GM12878 (cell line): Measurements from ENCODE around the gene PCSK6. TPM values are rescaled to one million over a fixed set of nuclear protein-coding genes. Genes with fewer than 3 reads are reported as not detected.

Experiments used
- ATAC-seq: fragments of 200-7000 bp; cut with Tn5 transposase; 3 replicates; pipeline ENCODE4 v1.9.1; 2020; ENCODE audit warnings: mild to moderate bottlenecking, moderate library complexity
- BruUV-seq: library from RNA; stranded (reverse); fragments of 400-500 nt; replicated peaks from 2 replicates; lab custom pipeline; 2021; lab: Mats Ljungman, UMichigan
- CTCF ChIA-PET: fragments of 300-600 bp; sonication (Branson Sonifier 250); formaldehyde crosslinking; extraction: SDS; loops from one replicate; lab custom pipeline; 2021; ENCODE audit warnings: inconsistent platforms; lab: Yijun Ruan, JAX
- POLR2A ChIA-PET: fragments of 350-600 bp; formaldehyde crosslinking; extraction: SDS; loops from one replicate; lab custom pipeline; 2021; ENCODE audit warnings: inconsistent platforms; lab: Charles Lee
- RAD21 ChIA-PET: fragments of 300-600 bp; sonication (Branson Sonifier 250); formaldehyde crosslinking; loops from one replicate; lab custom pipeline; 2023; ENCODE audit warnings: antibody characterized with exemption; ENCODE audit not compliant: unreplicated experiment; lab: Charles Lee
- SMC1A ChIA-PET: fragments of 300-600 bp; sonication (Branson Sonifier 250); formaldehyde crosslinking; loops from one replicate; lab custom pipeline; 2023; ENCODE audit not compliant: unreplicated experiment, uncharacterized antibody; lab: Charles Lee
- DNase-seq: peaks from one replicate; pipeline ENCODE4 v3.0.0-alpha.2; 2011; ENCODE audit warnings: low read depth, low spot score
- FAIRE-seq: peaks from 3 replicates; lab custom pipeline; 2011; peaks lifted over from hg19 to GRCh38; lab: Jason Lieb, UNC
- H2AFZ ChIP-seq: 2 replicates; pipeline ENCODE4 v1.6.0; 2011; ENCODE audit warnings: low read depth, low read length, control low read depth; ENCODE audit not compliant: control insufficient read depth
- H3K27ac ChIP-seq: 2 replicates; pipeline ENCODE4 v1.5.1; 2011; ENCODE audit warnings: control low read depth; ENCODE audit not compliant: control insufficient read depth, insufficient read depth
- H3K27me3 ChIP-seq, 2 experiments: replicated peaks in 1 of 2; 2 replicates each; pipeline versions ENCODE4 v1.6.0 to v1.6.1; 2011; ENCODE audit warnings: low read length in 1 of 2; ENCODE audit not compliant: control insufficient read depth in 2 of 2, insufficient read depth in 2 of 2
- H3K36me3 ChIP-seq, 2 experiments: 2 replicates each; pipeline ENCODE4 v1.5.1; 2011; ENCODE audit warnings: low read length in 1 of 2; ENCODE audit not compliant: control insufficient read depth in 2 of 2, insufficient read depth in 2 of 2
- H3K4me1 ChIP-seq: 2 replicates; pipeline ENCODE4 v1.6.1; 2011; ENCODE audit warnings: mild to moderate bottlenecking, low read length, moderate library complexity, mixed read lengths; ENCODE audit not compliant: control insufficient read depth, insufficient read depth
- H3K4me2 ChIP-seq: 2 replicates; pipeline ENCODE4 v1.6.0; 2011; ENCODE audit warnings: control low read depth; ENCODE audit not compliant: control insufficient read depth, insufficient read depth
- H3K4me3 ChIP-seq: fragments of 200-600 bp; sonication (generic); 2 replicates; pipeline ENCODE4 v1.5.1; 2016
- H3K79me2 ChIP-seq: 2 replicates; pipeline ENCODE4 v1.6.0; 2011; ENCODE audit warnings: low read length; ENCODE audit not compliant: control insufficient read depth, insufficient read depth
- H3K9ac ChIP-seq: 2 replicates; pipeline ENCODE4 v1.8.0; 2011; ENCODE audit warnings: low read length, control low read depth, mixed read lengths; ENCODE audit not compliant: control insufficient read depth, insufficient read depth
- H3K9me3 ChIP-seq: replicated peaks from 3 replicates; pipeline ENCODE4 v1.5.1; 2011; ENCODE audit warnings: mild to moderate bottlenecking, low read length; ENCODE audit not compliant: control insufficient read depth, insufficient read depth
- H4K20me1 ChIP-seq: 2 replicates; pipeline ENCODE4 v1.6.0; 2011; ENCODE audit not compliant: control insufficient read depth, insufficient read depth
- BCLAF1 ChIP-seq: fragments of 450-650 bp; IDR thresholded peaks from 2 replicates; pipeline ENCODE4 v1.6.1; 2017; ENCODE audit warnings: antibody characterized with exemption, mild to moderate bottlenecking, moderate library complexity
- CBX3 ChIP-seq: fragments of 200-600 bp; sonication (generic); IDR thresholded peaks from 2 replicates; pipeline ENCODE4 v1.6.1; 2016; ENCODE audit warnings: low read depth, borderline replicate concordance
- HDGF ChIP-seq: fragments of 450-650 bp; IDR thresholded peaks from 2 replicates; pipeline ENCODE4 v1.6.1; 2016; ENCODE audit warnings: antibody characterized with exemption
- HSF1 ChIP-seq: fragments of 150-350 bp; IDR thresholded peaks from 2 replicates; pipeline ENCODE4 v1.6.1; 2014; ENCODE audit warnings: mild to moderate bottlenecking, low read depth, low read length
- JUNB ChIP-seq: IDR thresholded peaks from 2 replicates; pipeline ENCODE4 v1.6.1; 2016; ENCODE audit warnings: antibody characterized with exemption, mild to moderate bottlenecking
- MAX ChIP-seq: IDR thresholded peaks from 2 replicates; pipeline ENCODE4 v1.6.1; 2012; ENCODE audit warnings: low read depth, low read length, improper control_type of control experiment
- RELA ChIP-seq: fragments of 450-650 bp; IDR thresholded peaks from 2 replicates; pipeline ENCODE4 v1.8.0; 2014; ENCODE audit warnings: borderline replicate concordance; ENCODE audit not compliant: partially characterized antibody
- SP1 ChIP-seq: IDR thresholded peaks from one replicate; pipeline ENCODE4 v1.6.1; 2011; ENCODE audit warnings: low read depth, low read length
- SREBF2 ChIP-seq: IDR thresholded peaks from 2 replicates; pipeline ENCODE4 v1.6.1; 2012; ENCODE audit warnings: mild to moderate bottlenecking, low read length
- USF1 ChIP-seq: IDR thresholded peaks from 2 replicates; pipeline ENCODE4 v1.6.1; 2011; ENCODE audit warnings: borderline replicate concordance, low read depth, mild to moderate bottlenecking, moderate library complexity, mixed read lengths, low read length; ENCODE audit not compliant: insufficient read depth; ENCODE audit errors: extremely low read length
- ZBED1 ChIP-seq: IDR thresholded peaks from 2 replicates; pipeline ENCODE4 v1.6.1; 2016; ENCODE audit warnings: borderline replicate concordance
- ZBTB4 ChIP-seq: fragments of 450-650 bp; formaldehyde crosslinking; IDR thresholded peaks from 2 replicates; pipeline ENCODE4 v1.4.0; 2022; ENCODE audit warnings: mild to moderate bottlenecking, moderate library complexity
- ZSCAN29 ChIP-seq: fragments of 450-650 bp; IDR thresholded peaks from 2 replicates; pipeline ENCODE4 v1.6.1; 2017; ENCODE audit warnings: mild to moderate bottlenecking, moderate library complexity
- WGBS: methylation state at CpG from one replicate; pipeline ENCODE4 v1.1.6; 2016; ENCODE audit warnings: low lambda C conversion rate; ENCODE audit not compliant: insufficient replicate concordance, insufficient coverage; ENCODE audit errors: missing lambda C conversion rate; 5-methylcytosine and 5-hydroxymethylcytosine counted together
- in situ Hi-C: fragments of 300-500 bp; cut with MboI; formaldehyde crosslinking; loops from 9 replicates; pipeline ENCODE4 v1.14.3; 2018; ENCODE audit warnings: mixed read lengths
- intact Hi-C: fragments of 100-400 bp; cut with micrococcal nuclease; formaldehyde crosslinking; loops from one replicate; pipeline ENCODE4 v1.14.2; 2022; ENCODE audit not compliant: unreplicated experiment
- polyA plus RNA-seq, 11 experiments: library from polyadenylated mRNA; depleted of rRNA in 4 of 11; unstranded in 6 of 11; stranded (reverse) in 5 of 11; fragments of >200 nt; fragmentation: Nextera tagmentation in 4 of 11; fragmentation: Illumina TruSeq in 1 of 11; extraction: Ambion mirVana in 4 of 11; extraction: Trizol in 1 of 11; gene quantifications; 1 replicate in 1 of 11; 2 replicates in 10 of 11; pipeline versions ENCODE4 v1.2.1 to v1.2.3, GENCODE V29; 2011 to 2016; ENCODE audit warnings: inconsistent platforms in 2 of 11, missing spikeins in 2 of 11, low read depth in 1 of 11
- total RNA-seq, 4 experiments: library from RNA; depleted of rRNA in 3 of 4; stranded (reverse); fragments of >200 nt in 3 of 4; fragmentation: Illumina TruSeq in 1 of 4; extraction: Trizol in 1 of 4; gene quantifications; 2 replicates each; pipeline versions ENCODE4 v1.2.1 to v1.2.3, GENCODE V29; 2013 to 2021

Gene PCSK6
- total and polyA plus RNA-seq, 10 of the 15 experiments (the other 5 are each of a cell fraction or from before 2014, with no cell fraction given), result 0.19 to 0.67 (median 0.25) TPM; not detected in 4

GRCh38 chr15:101431748-101432147 lies 57.8 kb downstream of the PCSK6 start (continued):
- no peak for TF ChIP-seq HSF1
- TF ChIP-seq USF1, result no peak
- no peak for TF ChIP-seq RELA

- in situ Hi-C loops (no loop called here), intact Hi-C loops (no loop called here)
- no peaks in the 10 kb centered on the region for H3K36me3 ChIP-seq
- ATAC-seq (no peak), FAIRE-seq (no peak), DNase-seq (no peak)
- POLR2A ChIA-PET, result no interaction called here
- H3K27ac ChIP-seq, result no peak overlapping the region
- no peak overlapping the region for H3K4me3 ChIP-seq
- H3K79me2 ChIP-seq, result no peaks in the 10 kb centered on the region
- CTCF ChIA-PET, result no interaction called here
- no peaks in the 10 kb centered on the region for H3K4me1 ChIP-seq
- SMC1A ChIA-PET, result no interaction called here
- no peaks in the 10 kb centered on the region for H4K20me1 ChIP-seq
- H3K27me3 ChIP-seq, result peaks cover 0 to 4% of the 10 kb centered on the region in 2 experiments; a peak in 3 of 4 replicates
- no peaks in the 10 kb centered on the region for H3K9me3 ChIP-seq
- no peak overlapping the region for H3K4me2 ChIP-seq
- no peak overlapping the region for H3K9ac ChIP-seq
- WGBS, result 37% methylated on average over 15 of the region's 15 CpGs
- RAD21 ChIA-PET, result no interaction called here
- no TSS peak for BruUV-seq
- no peak overlapping the region for H2AFZ ChIP-seq
- TF ChIP-seq ZBED1, result no peak
- no peak for TF ChIP-seq SP1
- TF ChIP-seq SREBF2, result no peak
- TF ChIP-seq ZSCAN29, result no peak
- TF ChIP-seq ZBTB4 (CRISPR knock-in tag), result no peak
- no peak for TF ChIP-seq CBX3
- no peak for TF ChIP-seq BCLAF1
- TF ChIP-seq HDGF, result no peak
- TF ChIP-seq MAX, result no peak
- TF ChIP-seq JUNB, result no peak
Observed at GRCh38 chr15:101431301-101431700, 58.2 kb downstream of the PCSK6 start.
